Measurements from ENCODE around the gene TRIP13. TPM values are rescaled to one million over a fixed set of nuclear protein-coding genes. Genes with fewer than 3 reads are reported as not detected.
"Not testable (repeated sequence)": the region's sequence is repeated elsewhere in the genome, so short reads cannot be mapped to it uniquely, and the experiment has no call there.

The TRIP13 gene
- total RNA-seq, 1 donor from 2014 or later: 12.5 TPM

GRCh38 chr5:937151-937924, 44.7 kb downstream of the TRIP13 start:
- peak; percentile 11 for ATAC-seq

- no peak for ATAC-seq
Observed at GRCh38 chr5:939368-939767, 46.7 kb downstream of the TRIP13 start.

DNA sequence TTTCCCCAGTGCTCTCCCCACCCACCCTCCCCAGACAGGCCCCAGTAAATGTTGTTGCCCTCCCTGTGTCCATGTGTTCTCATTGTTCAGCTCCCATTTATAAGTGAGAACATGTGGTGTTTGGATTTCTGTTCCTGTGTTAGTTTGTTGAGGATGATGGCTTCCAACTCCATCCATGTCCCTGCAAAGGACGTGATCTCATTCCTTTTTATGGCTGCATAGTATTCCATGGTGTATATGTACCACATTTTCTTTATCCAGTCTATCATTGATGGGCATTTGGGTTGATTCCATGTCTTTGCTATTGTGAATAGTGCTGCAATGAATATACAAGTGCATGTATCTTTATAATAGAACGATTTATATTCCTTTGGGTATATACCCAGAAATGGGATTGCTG, 48.1 kb downstream of the TRIP13 start:
- not testable (repeated sequence) for ATAC-seq

DNA sequence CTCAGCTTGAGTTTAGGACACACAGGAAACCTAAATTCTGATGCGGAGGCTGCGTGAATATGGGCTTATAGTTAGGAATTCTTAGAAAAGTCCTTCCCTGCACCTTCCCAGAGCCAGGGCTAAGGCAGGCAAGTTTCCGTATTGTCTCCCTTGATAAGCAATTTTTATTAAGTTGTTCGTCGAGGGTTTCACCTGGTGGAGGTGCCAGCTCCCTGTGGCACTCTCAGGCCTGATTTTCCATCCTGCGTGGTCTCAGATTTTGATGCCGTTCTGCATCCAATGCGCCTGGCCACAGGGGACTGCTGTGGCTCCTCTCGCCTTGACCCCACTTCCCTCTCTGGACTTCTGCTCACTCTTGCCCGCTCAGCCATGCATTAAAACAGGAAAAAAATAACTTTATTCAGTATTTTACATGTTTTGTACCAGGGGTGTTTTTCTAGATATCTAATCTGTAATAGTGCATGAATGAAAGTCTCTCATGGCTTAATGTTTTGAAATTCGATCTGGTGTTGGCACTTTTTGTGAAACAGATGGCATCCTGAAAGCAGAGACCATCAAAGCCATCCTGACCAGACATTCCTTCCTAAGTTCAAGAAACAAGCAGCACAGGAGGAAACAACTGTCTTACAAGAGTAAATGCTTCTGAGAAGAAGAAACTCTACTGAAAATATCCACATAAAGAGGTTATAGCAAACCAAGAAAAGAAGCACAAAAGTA, 50.7 kb downstream of the TRIP13 start:
- no peak for ATAC-seq

DNA sequence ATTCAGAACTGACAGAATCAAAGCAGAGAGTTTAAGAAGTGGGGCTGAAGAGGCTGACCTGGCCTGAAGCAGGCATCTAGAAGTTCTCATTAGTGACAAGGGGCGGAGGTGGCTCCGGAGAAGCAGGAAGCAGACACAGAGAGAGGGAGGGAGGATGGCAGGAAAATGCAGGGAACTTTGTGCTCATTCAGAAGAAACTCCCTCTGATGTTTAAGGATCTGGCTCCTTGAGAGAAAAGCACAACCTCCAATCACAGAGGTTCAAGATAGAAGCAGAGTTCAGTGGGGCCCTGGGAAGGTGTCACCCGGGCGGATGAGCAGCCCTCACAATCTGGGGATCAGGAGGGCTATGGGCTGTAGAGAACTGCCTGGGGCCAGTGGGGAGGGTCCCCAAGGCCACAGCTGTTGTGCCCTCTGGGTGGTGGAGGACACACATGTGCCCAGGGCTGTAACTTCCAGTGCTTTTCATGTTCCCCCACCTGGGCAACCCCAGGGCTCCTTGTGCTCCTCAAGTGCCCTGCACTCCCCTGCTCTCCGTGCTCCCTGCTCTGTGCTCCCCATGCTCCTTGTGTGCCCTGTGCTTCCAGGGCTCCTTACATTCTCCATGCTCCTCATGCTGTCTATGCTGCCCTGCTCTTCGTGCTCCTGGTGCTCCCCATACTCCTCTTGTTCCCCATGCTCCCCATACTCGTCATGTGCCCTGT, 51.4 kb downstream of the TRIP13 start:
- ATAC-seq: no peak

DNA sequence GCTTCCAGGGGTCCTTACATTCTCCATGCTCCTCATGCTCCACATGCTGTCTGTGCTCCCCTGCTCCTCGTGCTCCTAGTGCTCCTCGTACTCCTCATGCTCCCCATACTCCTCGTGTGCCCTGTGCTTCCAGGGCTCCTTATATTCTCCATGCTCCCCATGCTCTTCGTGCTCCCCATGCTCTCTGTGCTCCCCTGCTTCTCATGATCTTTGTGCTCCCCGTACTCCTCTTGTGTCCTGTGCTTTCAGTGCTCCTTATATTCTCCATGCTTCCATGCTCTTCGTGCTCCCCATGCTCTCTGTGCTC, 51.9 kb downstream of the TRIP13 start:
- ATAC-seq: no peak

GRCh38 chr5:944992-945685, 52.5 kb downstream of the TRIP13 start:
- no peak for ATAC-seq

DNA sequence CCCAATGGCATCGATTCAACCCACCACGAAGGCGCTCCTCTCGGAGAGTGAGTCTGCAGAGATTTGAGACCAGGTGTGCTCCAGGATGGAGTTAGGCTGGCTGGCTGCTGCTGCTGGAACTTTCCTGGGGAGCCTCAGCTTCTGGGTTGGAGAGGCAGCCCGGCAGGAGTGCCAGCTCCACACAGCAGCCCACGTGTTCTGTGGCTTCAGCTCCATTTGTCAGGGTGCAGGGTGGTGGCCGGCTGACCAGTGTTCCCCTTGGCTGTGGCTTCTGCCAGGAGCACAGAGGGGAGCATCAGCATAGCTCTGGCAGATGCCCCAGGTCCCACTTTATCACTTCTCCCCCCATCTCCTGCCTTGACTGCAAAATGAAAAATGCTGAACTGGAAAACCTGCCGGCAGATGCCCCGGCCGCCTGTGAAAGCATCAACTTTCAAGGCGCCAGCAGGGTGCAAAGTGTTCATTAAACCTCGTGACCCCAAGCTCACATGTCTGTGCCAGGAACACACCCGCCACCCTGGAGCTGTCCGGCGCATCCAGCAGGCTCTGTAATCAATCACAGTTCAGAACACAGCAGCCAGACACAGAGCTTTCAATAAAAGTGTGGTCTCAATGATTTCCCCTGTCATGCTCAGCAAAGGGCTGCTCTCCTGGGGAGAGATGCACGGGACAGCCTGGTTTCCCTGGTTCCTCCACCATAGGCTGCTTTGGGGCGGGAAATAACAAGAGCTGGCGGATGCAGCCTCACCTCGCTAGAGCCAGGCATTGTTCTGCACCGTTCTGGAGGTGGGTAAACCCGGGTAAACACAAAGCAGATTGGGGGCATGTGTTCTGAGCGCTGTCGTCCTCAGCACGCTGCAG, 53.2 kb downstream of the TRIP13 start:
- no peak for ATAC-seq

DNA sequence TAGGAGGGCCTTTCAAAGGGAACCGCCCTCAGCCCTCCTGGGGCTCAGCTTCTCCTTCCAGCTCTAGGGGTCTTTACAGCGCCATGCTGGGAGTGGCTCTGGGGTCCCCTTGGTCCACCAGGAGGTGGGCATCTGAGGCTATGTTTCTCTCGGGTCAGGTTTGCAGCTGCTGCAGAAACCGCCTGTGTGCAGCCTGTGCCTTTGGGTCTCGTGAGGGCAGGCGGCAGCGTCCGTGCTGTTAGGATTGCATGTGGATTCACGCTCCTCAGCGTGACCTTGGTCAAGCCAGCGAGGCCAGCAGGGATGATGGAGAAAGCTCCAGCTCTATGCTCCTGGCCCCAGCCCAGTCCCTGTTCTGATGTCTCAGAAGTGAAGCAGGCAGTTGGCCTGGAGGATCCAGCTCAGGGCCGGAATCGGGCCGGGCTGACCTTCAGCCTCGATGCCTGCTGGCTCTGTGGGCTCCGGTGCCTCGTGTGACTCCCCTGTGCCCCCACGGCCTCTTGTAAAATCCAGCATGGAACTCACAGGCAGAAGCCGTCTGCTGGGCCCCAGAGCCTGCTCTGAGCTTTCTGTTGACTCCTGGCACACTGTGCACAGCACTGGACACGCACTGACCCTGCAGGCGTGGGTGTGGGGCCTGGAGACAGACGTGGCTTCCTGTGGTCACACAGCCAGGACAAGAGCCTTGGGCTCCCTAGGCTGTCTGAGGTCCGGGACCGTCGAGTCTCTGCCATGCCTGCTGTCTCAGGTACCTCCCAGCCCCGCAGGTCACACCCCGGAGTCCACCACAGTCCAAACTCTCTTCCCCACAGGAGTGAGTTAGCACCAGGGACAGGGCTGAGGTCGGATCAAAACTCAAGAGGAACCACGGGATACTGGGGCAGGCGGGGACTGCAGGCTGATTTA, 54.3 kb downstream of the TRIP13 start:
- no peak for ATAC-seq

DNA sequence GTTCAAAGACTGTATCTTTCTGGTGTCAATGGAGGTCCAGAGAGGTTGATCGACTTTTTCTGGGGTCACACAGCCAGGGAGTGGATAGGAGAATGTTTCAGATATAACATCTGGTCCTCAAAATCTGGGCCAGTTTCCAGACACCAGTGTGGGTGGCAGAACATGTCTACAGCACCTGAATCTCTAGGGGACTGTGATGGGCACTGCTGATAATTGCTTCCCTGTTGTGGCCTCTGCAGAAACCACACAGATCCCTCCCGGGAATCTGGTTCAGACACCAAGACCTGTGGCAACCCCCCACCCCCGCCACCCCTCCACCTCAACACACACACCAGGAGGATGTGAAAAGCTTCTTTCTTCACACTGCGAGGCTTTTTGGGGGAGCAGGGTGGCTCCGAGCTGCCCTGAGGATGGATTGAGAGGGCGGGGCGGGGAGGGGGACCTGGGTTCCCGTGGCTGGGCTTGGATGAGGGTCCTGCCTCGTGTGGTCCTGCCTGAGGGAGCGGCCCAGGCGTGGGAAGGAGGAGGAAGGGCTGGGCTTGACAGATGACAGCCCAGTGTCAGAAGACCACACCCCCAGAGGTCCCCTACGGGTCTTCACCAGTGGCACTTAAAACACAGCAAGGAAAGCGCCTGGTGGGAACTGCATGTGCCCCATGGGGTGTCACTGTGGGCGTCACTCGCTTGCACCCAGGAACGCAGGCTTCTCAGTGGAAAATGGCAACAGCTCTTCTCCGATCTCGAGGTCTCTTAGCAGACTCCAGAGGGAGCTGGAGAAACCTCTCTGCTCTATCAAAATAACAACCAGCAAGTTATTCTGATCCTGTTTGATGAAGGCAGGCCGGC, 55.2 kb downstream of the TRIP13 start:
- ATAC-seq: no peak

GRCh38 chr5:948472-949274, 56.0 kb downstream of the TRIP13 start:
- no peak for ATAC-seq

GRCh38 chr5:949275-949543, 56.5 kb downstream of the TRIP13 start:
- ATAC-seq: no peak

DNA sequence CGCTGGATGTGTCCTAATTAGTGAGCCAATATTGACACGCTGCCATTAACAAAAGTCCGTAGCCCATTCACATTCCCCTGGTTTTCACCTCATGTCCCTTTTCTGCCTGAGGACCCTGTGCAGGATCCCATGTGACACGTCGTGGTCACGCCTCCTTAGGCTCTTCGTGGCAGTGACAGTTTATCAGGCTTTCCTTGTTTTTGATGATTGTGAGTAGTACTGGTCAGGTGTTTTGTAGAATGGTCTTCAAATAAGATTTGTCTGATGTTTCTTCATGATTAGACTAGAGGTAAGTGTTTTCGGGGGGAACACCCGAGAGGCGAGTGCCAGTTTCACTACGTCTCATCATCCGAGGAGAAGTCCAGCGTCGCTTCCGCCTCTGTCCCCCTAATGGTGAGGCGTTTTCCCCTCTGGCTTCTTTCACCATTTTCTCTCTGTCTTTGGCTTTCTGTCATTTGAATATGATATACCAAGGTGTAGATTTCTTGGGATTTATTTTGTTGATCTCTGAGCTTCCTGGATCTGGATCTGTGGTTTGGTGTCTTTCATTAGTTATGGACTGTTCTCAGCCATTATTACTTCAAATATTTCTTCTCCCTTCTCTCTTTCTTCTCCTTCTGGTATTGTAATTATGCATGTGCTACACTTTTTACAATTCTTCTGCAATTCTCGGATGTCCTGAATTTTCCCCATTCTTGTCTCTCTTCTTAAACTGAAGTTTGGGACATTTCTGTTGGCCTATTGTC, 57.3 kb downstream of the TRIP13 start:
- ATAC-seq: no peak

DNA sequence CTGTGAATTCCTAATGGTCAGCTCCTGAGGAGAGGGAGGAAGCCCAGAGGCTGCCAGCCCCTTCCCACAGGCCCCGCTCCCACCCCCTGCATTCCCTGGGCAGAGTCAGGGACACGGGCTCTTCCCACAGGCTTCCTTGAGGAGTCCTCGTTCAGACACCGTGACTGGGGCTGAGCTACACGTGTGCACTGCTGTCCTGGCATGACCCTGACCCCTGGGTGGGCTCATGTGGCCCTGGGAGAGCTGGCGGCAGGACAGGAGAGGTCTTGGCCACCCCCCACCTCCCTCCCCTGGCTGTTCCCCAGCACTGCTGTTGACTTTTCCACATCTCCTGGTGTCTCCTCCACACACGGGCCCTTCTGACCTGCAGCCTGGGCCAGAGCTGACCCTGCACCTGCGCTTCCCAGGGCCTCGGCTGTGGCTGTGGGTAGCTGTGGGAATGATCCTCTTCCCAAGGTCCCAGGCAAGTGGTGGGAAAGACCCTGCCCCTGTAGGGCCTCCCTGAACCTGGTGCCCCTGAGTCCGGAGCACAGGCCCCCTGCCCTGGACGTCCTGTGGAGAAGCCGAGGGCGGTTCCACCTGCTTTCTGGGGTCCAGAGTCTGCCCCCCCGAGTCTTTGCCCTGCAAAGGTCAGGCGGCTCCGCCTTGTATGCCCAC, 59.4 kb downstream of the TRIP13 start:
- no peak for ATAC-seq

DNA sequence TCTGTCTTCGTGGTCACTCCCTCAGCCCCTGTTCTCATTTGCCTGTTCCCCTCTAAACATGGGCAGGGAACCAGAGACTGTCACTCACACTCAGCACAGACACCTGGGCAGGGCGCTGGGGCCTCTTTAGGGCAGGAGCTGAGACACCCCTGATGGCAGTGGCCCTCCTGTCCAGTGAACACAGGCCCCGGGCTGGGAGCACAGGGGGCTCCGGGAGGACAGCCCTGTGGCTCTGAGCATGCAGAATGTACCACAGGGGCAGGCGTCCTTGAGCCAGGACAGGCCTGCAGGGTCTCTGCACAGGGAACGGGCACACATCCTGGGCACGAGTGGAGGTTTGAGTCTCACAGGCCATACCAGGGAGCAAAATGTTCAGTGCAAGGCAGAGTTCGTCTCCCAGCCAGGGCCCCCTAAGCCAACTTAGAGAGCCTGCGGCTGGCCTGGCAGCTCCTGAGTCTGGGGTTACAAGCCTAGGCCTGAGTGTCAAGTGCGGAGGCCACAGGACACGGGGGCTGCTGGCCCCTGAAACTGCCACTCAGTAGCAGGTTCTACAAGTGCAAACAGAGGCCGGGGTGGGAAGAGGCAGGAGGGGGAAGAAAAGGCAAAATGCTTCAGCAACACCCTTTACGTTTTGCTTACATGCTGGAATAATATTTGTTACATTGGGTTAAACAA, 60.0 kb downstream of the TRIP13 start:
- no peak for ATAC-seq

- ATAC-seq: no peak
Observed at GRCh38 chr5:953535-954449, 61.1 kb downstream of the TRIP13 start.

Measured in esophagus mucosa (tissue), 1 donor.